Loucy (cell line): ENCODE results near the gene CEP41.

Experiments used
- EZH2phosphoT487 ChIP-seq: fragments of 200-600 bp; IDR thresholded peaks from 2 replicates; pipeline ENCODE4 v1.6.1; 2018; ENCODE audit warnings: antibody characterized with exemption, mild to moderate bottlenecking, moderate library complexity, borderline replicate concordance
- TF ChIP-seq, protein P1 (sequence below): fragments of 200-600 bp; sonication (generic); conservative IDR thresholded peaks from 2 replicates; pipeline ENCODE4 v1.5.1; 2014; ENCODE audit warnings: mild to moderate bottlenecking, antibody characterized with exemption, low read length

- TF ChIP-seq, protein P1, sequence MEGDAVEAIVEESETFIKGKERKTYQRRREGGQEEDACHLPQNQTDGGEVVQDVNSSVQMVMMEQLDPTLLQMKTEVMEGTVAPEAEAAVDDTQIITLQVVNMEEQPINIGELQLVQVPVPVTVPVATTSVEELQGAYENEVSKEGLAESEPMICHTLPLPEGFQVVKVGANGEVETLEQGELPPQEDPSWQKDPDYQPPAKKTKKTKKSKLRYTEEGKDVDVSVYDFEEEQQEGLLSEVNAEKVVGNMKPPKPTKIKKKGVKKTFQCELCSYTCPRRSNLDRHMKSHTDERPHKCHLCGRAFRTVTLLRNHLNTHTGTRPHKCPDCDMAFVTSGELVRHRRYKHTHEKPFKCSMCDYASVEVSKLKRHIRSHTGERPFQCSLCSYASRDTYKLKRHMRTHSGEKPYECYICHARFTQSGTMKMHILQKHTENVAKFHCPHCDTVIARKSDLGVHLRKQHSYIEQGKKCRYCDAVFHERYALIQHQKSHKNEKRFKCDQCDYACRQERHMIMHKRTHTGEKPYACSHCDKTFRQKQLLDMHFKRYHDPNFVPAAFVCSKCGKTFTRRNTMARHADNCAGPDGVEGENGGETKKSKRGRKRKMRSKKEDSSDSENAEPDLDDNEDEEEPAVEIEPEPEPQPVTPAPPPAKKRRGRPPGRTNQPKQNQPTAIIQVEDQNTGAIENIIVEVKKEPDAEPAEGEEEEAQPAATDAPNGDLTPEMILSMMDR = no peak
- no peak for TF ChIP-seq EZH2phosphoT487
These were observed 4.6 kb downstream of the CEP41 start for GRCh38 chr7:130436253-130436652.
